CD4-positive, alpha-beta T cell treated with Interleukin-1 beta for 1 hour (primary cell): ENCODE results near the gene TMEM203.

Experiments used
- DNase-seq, 2 donors: peaks; one replicate each; pipeline ENCODE4 v3.0.0-alpha.2; 2020 to 2022

TMEM203 gene

DNA sequence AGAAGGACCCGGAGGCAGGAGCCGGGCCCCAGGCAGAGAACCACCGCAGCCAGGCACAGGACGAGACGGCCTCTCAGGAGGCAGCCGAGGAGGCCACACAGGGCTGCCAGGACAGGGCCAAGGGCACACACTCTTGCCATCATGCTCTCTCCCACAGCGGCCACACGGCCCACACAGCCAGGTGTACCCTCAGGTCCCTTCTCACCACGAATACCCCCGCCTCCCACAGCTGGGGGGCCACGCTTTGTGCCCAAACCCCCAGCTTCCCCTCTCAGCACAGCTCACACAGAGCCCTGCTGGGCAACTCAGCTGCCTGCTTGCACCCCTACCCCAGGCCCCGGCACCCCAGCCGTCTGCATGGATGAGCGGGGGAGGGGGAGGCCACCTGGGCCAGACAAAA, 11.7 kb downstream of the TMEM203 start:
- DNase-seq: no peak

DNA sequence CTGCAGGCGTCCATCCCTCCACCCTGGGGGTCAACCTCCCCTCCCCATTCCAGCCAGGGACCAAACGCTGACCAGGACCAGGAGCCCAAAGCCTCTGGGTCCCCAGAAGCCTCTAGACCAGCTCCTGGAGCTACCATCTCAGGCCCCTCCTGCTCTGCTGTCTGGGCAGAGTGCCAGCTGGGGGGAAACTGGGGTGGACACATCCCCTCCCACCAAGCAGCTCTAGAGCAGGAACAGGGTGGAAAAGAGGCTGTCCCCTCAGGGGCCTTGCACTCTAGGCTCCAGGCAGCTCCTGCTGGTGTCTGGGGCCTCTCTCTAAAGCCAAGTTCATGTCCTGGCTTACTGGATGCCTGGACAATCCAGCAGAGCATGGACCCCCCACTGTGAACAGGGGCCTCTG, 12.6 kb downstream of the TMEM203 start:
- no peak for DNase-seq

GRCh38 chr9:137192448-137192780, 13.0 kb downstream of the TMEM203 start:
- DNase-seq: no peak

- no peak for DNase-seq
These were observed 13.6 kb downstream of the TMEM203 start for GRCh38 chr9:137191691-137192447.

- DNase-seq: no peak
These were observed 14.2 kb downstream of the TMEM203 start for GRCh38 chr9:137191245-137191644.

- no peak for DNase-seq
These were observed 15.1 kb downstream of the TMEM203 start for GRCh38 chr9:137190315-137190856.

GRCh38 chr9:137189297-137190295, 15.9 kb downstream of the TMEM203 start:
- DNase-seq: no peak

- DNase-seq: peak; percentile 93 to 94
These were observed 16.8 kb downstream of the TMEM203 start, which contains the start of the genes ANAPC2 and SSNA1 for GRCh38 chr9:137188490-137189296. TSS of gene ANAPC2 (minus strand) at chr9:137188560. CDS start at chr9:137188532, 28 bp downstream. TSS of gene SSNA1 (plus strand) at chr9:137188676. CDS start at chr9:137188727, 51 bp downstream.

- no peak for DNase-seq
These were observed 17.4 kb downstream of the TMEM203 start for GRCh38 chr9:137188086-137188489.

GRCh38 chr9:137187386-137187785, 18.1 kb downstream of the TMEM203 start:
- DNase-seq: no peak

DNA sequence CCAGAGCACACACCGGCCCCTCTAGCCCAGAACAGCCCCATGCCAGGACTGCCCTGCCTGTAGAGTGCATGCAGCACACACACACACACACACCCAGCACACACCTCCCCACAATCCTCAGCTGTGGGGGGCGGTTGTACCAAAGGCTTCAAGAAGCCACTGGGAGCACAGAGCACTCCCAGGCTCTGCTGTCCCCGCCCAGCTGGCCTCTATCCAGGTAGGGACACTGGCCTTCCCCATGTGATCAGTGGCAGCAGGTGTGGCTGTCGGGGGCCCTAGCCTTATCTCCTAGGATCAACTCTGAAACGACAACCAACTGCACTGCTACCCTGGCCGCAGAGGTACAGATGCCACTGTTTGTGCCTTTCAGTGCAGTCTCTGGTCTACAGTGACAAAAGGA, 19.1 kb downstream of the TMEM203 start:
- DNase-seq: no peak

DNA sequence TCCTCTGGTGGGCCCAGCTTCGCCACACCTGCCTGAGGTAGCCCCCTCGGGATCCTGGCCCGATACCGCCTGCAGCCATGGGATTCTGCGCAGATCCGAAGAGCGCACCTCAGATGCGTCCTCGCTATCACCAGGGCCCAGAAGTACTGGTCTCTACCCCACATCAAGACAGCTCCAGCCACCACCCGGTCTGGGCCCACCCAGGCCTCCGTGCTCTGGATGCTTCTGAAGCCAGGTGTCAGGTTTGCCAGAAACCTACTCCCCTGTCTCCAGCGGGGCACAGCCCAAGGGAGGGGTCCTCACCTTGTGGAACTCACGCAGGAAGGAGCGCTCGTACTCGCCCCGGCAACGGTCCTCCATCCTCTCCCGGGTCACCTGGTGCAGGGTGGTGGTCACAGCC, 19.5 kb downstream of the TMEM203 start:
- DNase-seq: no peak

- no peak for DNase-seq
These were observed 20.4 kb downstream of the TMEM203 start for GRCh38 chr9:137184881-137185660.

GRCh38 chr9:137183980-137184595, 21.4 kb downstream of the TMEM203 start:
- DNase-seq: no peak

DNA sequence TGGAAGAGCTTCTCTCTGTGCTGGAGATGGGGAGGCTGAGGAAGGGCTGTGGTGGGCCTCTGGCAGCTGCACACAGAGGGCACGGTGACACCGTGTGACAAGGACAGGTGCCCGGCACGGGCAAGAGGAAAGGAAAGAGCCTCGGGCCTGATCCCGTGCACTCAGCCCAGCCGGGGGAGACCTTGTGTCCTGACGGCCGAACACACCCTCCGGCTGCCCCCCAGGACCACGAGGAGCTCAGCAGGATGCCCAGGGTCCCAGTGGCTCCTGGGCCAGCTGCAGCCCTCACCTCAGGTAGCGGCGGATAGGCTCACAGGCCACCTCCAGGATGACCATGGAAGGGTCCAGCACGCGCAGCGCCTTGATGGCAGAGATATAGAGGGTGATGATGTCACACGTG, 22.6 kb downstream of the TMEM203 start:
- no peak for DNase-seq

- no peak for DNase-seq
These were observed 23.8 kb downstream of the TMEM203 start for GRCh38 chr9:137181680-137182079.

- DNase-seq: no peak
These were observed 25.0 kb downstream of the TMEM203 start for GRCh38 chr9:137180491-137180890.

- DNase-seq: no peak
These were observed 25.7 kb downstream of the TMEM203 start for GRCh38 chr9:137179761-137180160.

DNA sequence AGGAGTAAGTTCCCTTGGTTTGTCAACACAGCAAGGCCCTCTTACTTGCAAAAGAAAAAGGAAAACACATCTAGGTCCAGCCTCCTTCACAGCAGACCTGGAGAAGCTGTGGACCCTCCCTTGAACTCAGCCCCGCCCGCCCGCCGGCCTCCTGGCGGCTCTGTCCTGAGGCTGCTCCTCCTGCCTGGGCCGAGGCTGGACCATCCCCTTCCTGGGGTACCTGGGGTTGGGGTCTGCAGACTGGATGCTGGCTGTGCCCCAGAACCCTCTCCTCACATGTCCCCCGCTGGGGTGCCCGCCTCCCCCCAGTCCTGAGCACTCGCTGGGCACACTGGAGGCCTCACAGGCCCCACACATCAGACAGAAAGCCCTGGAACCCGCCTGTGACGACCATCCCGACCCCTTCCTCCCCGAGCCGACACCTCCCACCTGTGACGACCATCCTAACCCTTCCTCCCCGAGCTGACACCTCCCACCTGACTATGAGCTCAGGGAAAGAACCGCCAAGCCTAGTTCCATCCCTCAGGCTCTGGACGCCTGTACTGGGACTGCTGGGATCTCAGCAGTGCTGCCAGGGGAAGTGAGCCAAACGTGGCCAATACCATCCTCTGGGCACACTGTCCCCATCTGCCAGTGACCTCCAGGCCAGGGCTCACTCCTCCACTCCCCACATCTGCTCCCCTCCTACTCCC, 26.4 kb downstream of the TMEM203 start:
- DNase-seq: no peak

DNA sequence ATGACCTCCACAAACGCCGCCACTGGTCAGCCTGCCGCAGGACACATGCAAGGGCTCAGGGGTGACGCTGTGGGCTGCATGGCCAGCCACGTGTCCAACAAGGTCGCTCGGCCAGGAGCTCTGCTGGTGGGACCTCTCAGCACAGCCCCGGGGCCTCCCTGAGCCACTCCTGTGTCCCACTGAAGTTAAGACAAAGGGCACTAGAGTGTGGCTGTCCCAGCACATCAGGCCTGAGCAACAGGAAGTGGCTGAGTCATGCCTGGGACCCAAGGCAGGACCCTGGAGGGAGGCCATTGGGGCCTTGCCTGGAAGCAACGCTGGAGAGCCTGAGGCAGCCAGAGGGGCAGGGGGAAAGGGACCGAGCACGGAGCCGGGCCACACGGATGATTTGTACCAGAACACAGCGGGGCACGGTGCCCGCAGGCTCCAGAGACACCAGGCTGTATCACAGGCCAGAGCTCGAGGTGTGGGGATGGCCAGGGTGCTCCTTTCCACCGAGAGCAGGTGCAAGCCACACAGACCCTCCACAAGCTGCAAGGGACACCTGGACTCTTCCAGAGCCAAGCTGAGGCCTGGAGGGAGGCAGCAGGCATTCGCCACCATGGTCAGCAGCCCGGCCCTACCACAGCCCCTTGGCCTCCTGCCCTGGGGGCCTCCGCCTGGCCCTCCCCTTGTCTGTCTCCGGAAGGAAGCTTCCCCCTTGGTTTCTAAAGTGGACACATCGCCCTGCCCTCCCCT, 27.1 kb downstream of the TMEM203 start:
- no peak for DNase-seq
